SK-N-SH (cell line): ENCODE data around the gene DRGX. TPM values are rescaled to one million over a fixed set of nuclear protein-coding genes. Genes with fewer than 3 reads are reported as not detected.
A peak's percentile ranks its signal among the peaks of the same experiment; 100 is the strongest.

ENCODE experiments used
- CTCF ChIA-PET: fragments of 300-600, 350-600 bp; formaldehyde crosslinking; extraction: SDS; loops from one replicate; lab custom pipeline; 2021; lab: Yijun Ruan, JAX
- POLR2A ChIA-PET: fragments of 350-600 bp; sonication (Branson Sonifier 250); formaldehyde crosslinking; extraction: SDS; loops from one replicate; lab custom pipeline; 2020; ENCODE audit warnings: antibody characterized with exemption, inconsistent platforms; lab: Yijun Ruan, JAX
- DNase-seq: peaks from one replicate; pipeline ENCODE4 v3.0.0; 2012
- H2AFZ ChIP-seq: fragments of 200-600 bp; sonication (generic); 2 replicates; pipeline ENCODE4 v1.8.1; 2016; ENCODE audit warnings: antibody characterized with exemption, mild to moderate bottlenecking, low read depth
- H3F3A ChIP-seq: fragments of 200-600 bp; sonication (generic); replicated peaks from 2 replicates; pipeline ENCODE3; 2016; ENCODE audit warnings: antibody characterized with exemption, mild to moderate bottlenecking; ENCODE audit not compliant: insufficient read depth
- H3K27ac ChIP-seq, 2 experiments: fragments of 200-500 bp in 1 of 2; fragments of 200-600 bp in 1 of 2; sonication (Bioruptor generic) in 1 of 2; sonication (generic), shearing (Covaris generic) in 1 of 2; 2 replicates each; pipeline versions ENCODE4 v1.5.1 to v1.6.1; 2014 to 2016; ENCODE audit warnings: low read depth in 2 of 2, inconsistent platforms in 1 of 2, low read length in 1 of 2, mild to moderate bottlenecking in 1 of 2, mixed read lengths in 1 of 2
- H3K27me3 ChIP-seq: fragments of 200-600 bp; sonication (generic), shearing (Covaris generic); 2 replicates; pipeline ENCODE4 v1.6.1; 2016; ENCODE audit warnings: mixed run types; ENCODE audit not compliant: insufficient read depth
- H3K36me3 ChIP-seq, 2 experiments: fragments of 200-500 bp in 1 of 2; fragments of 200-600 bp in 1 of 2; sonication (Bioruptor generic) in 1 of 2; sonication (generic) in 1 of 2; replicated peaks in 1 of 2; 2 replicates each; pipeline versions ENCODE3 to v1.5.1; 2014 to 2016; ENCODE audit warnings: low read length in 1 of 2, mild to moderate bottlenecking in 1 of 2; ENCODE audit not compliant: insufficient read depth in 2 of 2, control insufficient read depth in 1 of 2
- H3K4me1 ChIP-seq, 2 experiments: fragments of 200-500 bp in 1 of 2; fragments of 200-600 bp in 1 of 2; sonication (Bioruptor generic) in 1 of 2; sonication (generic), shearing (Covaris generic) in 1 of 2; 2 replicates each; pipeline versions ENCODE4 v1.5.1 to v1.6.1; 2014 to 2016; ENCODE audit warnings: low read depth in 1 of 2, low read length in 1 of 2, mixed run types in 1 of 2; ENCODE audit not compliant: insufficient read depth in 2 of 2, control insufficient read depth in 1 of 2
- H3K4me2 ChIP-seq: fragments of 200-600 bp; sonication (generic), shearing (Covaris generic); 2 replicates; pipeline ENCODE4 v1.6.1; 2017; ENCODE audit warnings: mixed run types
- H3K4me3 ChIP-seq, 2 experiments: fragments of 200-500 bp in 1 of 2; fragments of 200-600 bp in 1 of 2; sonication (Bioruptor generic) in 1 of 2; sonication (generic), shearing (Covaris generic) in 1 of 2; 2 replicates each; pipeline versions ENCODE4 v1.5.1 to v1.8.1; 2014 to 2016; ENCODE audit warnings: low read depth in 2 of 2, inconsistent platforms in 1 of 2, low read length in 1 of 2, mild to moderate bottlenecking in 1 of 2, mixed read lengths in 1 of 2, moderate library complexity in 1 of 2
- H3K79me2 ChIP-seq: fragments of 200-600 bp; sonication (generic); 2 replicates; pipeline ENCODE4 v1.8.1; 2017; ENCODE audit warnings: mild to moderate bottlenecking; ENCODE audit not compliant: insufficient read depth
- H3K9ac ChIP-seq: fragments of 200-600 bp; sonication (generic); 2 replicates; pipeline ENCODE4 v1.6.1; 2017; ENCODE audit warnings: mixed run types
- H3K9me2 ChIP-seq: fragments of 200-600 bp; sonication (generic); 2 replicates; pipeline ENCODE4 v1.6.1; 2017; ENCODE audit warnings: mixed run types
- H3K9me3 ChIP-seq: fragments of 200-600 bp; sonication (generic); 2 replicates; pipeline ENCODE4 v1.6.1; 2017; ENCODE audit warnings: mixed run types, mild to moderate bottlenecking, moderate library complexity
- H4K20me1 ChIP-seq: fragments of 200-600 bp; sonication (generic); 2 replicates; pipeline ENCODE4 v1.6.1; 2017; ENCODE audit warnings: mild to moderate bottlenecking, mixed run types; ENCODE audit not compliant: insufficient read depth
- CHD2 ChIP-seq: fragments of 150-350 bp; IDR thresholded peaks from 2 replicates; pipeline ENCODE4 v1.6.1; 2018; ENCODE audit warnings: low read length; ENCODE audit not compliant: partially characterized antibody
- ELF1 ChIP-seq: IDR thresholded peaks from 2 replicates; pipeline ENCODE4 v1.4.0; 2012
- EP300 ChIP-seq, 2 experiments: IDR thresholded peaks; 2 replicates each; pipeline versions ENCODE4 v1.4.0 to v1.6.1; 2012; ENCODE audit warnings: borderline replicate concordance in 1 of 2, low read depth in 1 of 2, low read length in 1 of 2
- GABPA ChIP-seq: IDR thresholded peaks from 2 replicates; pipeline ENCODE4 v1.4.0; 2012; ENCODE audit warnings: low read depth, mild to moderate bottlenecking
- GATA2 ChIP-seq: sonication (generic); formaldehyde crosslinking; IDR thresholded peaks from 2 replicates; pipeline ENCODE4 v1.5.0; 2020; ENCODE audit warnings: mild to moderate bottlenecking, missing genetic modification reagents
- RAD21 ChIP-seq: IDR thresholded peaks from 2 replicates; pipeline ENCODE4 v1.6.1; 2012; ENCODE audit warnings: mild to moderate bottlenecking, low read length
- RCOR1 ChIP-seq: fragments of 150-350 bp; IDR thresholded peaks from 2 replicates; pipeline ENCODE4 v1.6.1; 2017; ENCODE audit warnings: antibody characterized with exemption, low read length
- RXRA ChIP-seq: IDR thresholded peaks from 2 replicates; pipeline ENCODE4 v1.4.0; 2012; ENCODE audit warnings: low read depth, mild to moderate bottlenecking, borderline replicate concordance
- TCF12 ChIP-seq: IDR thresholded peaks from 2 replicates; pipeline ENCODE4 v1.4.0; 2012
- TEAD4 ChIP-seq: IDR thresholded peaks from 2 replicates; pipeline ENCODE4 v1.4.0; 2012; ENCODE audit warnings: mild to moderate bottlenecking, borderline replicate concordance; ENCODE audit not compliant: insufficient read depth
- WGBS: methylation state at CpG from one replicate; pipeline ENCODE4 v1.1.6; 2017; ENCODE audit warnings: low lambda C conversion rate; 5-methylcytosine and 5-hydroxymethylcytosine counted together
- polyA plus RNA-seq, 3 experiments: library from polyadenylated mRNA; depleted of rRNA; stranded (reverse); fragments of >200 nt; gene quantifications; 2 replicates each; pipeline ENCODE4 v1.2.3, GENCODE V29; 2012

Gene DRGX
- polyA plus RNA-seq, 1 of the 3 experiments (the other 2 are of a cell fraction) = not detected

GRCh38 chr10:49361178-49361554 is 34.7 kb downstream of the DRGX start:
- no peaks in the 10 kb centered on the region for H4K20me1 ChIP-seq
- ChIA-PET POLR2A (interaction anchor here (1.1 to 1.3 kb wide), 2 partner anchors 20 to 178 kb away, joined by 3 read pairs; partner anchors contain the start of gene ERCC6), CTCF (interaction anchor here (0.7 to 3.7 kb wide), 9 partner anchors 8 to 704 kb away, joined by 3 to 22 read pairs (median 3); no protein-coding TSS in a partner anchor)
- H2AFZ ChIP-seq = no peak overlapping the region
- no peaks in the 10 kb centered on the region for H3K9me2 ChIP-seq
- no peak overlapping the region for H3K4me3 ChIP-seq
- H3K9ac ChIP-seq = no peak overlapping the region
- TF ChIP-seq RXRA = no peak
- no peaks in the 10 kb centered on the region for H3K27me3 ChIP-seq
- no peak for DNase-seq
- peaks cover 0 to 31% of the 10 kb centered on the region in 2 experiments; a peak in 1 of 4 replicates for H3K4me1 ChIP-seq
- H3K4me2 ChIP-seq = no peak overlapping the region
- H3K9me3 ChIP-seq = no peaks in the 10 kb centered on the region
- H3F3A ChIP-seq = no peaks in the 10 kb centered on the region
- H3K36me3 ChIP-seq = no peaks in the 10 kb centered on the region
- 59% methylated on average over 6 of the region's 8 CpGs for WGBS
- no peaks in the 10 kb centered on the region for H3K79me2 ChIP-seq
- H3K27ac ChIP-seq = peak overlapping the region in 1 of 2 experiments; percentile 97; a peak in 2 of 4 replicates

- Histone ChIP-seq H3K9me3 (no peaks in the 10 kb centered on the region), H3K27me3 (no peaks in the 10 kb centered on the region), H3K4me2 (no peak overlapping the region), H3K9ac (no peak overlapping the region), H3K4me3 (no peak overlapping the region), H4K20me1 (no peaks in the 10 kb centered on the region), H3K79me2 (no peaks in the 10 kb centered on the region), H2AFZ (no peak overlapping the region)
- POLR2A ChIA-PET = interaction anchor here (1.1 to 1.3 kb wide), 2 partner anchors 21 to 178 kb away, joined by 3 read pairs; partner anchors contain the start of gene ERCC6
- peak; percentile 84 for DNase-seq
- 32% methylated on average over 14 of the region's 15 CpGs for WGBS
- TF ChIP-seq ELF1 (no peak), GABPA (no peak), GATA2 (CRISPR knock-in tag) (peak; percentile 82), TEAD4 (no peak), TCF12 (no peak), EP300 (IDR thresholded peaks at IDR 0.05; ENCODE audit: borderline replicate concordance in 1 of 2, low read depth in 1 of 2, low read length in 1 of 2) (peak in 1 of 2 experiments; percentile 47; a peak in 1 of 4 replicates), CHD2 (peak; percentile 30), RCOR1 (0 out of 2 replicates have a peak, but pooled peaks have one; percentile 25), RAD21 (peak; percentile 27)
- TF ChIP-seq, all 33 proteins: peak for 5
- Histone ChIP-seq H3K9me2 (no peaks in the 10 kb centered on the region), H3K36me3 (no peaks in the 10 kb centered on the region), H3F3A (no peaks in the 10 kb centered on the region), H3K4me1 (peaks cover 0 to 31% of the 10 kb centered on the region in 2 experiments; a peak in 1 of 4 replicates), H3K27ac (peak overlapping the region in 1 of 2 experiments; percentile 97; a peak in 2 of 4 replicates)
- CTCF ChIA-PET = interaction anchor here (0.7 to 3.7 kb wide), 14 partner anchors 9 to 703 kb away, joined by 3 to 22 read pairs (median 3); no protein-coding TSS in a partner anchor
These were observed 35.4 kb downstream of the DRGX start for GRCh38 chr10:49360271-49361177.
